ENCODE results near the gene ATF6B.
"Not testable (repeated sequence)": the region's sequence is repeated elsewhere in the genome, so short reads cannot be mapped to it uniquely, and the experiment has no call there.

The ATF6B gene

GRCh38 chr6:32082935-32083334, 45.1 kb downstream of the ATF6B start:
- DNase-seq (ENCODE audit: low read depth, low spot score): no peak

- DNase-seq (ENCODE audit: low read depth, low spot score): no peak
These were observed 45.6 kb downstream of the ATF6B start for GRCh38 chr6:32082478-32082877.

GRCh38 chr6:32081168-32081990, 46.7 kb downstream of the ATF6B start:
- peak; percentile 19 for DNase-seq (ENCODE audit: low read depth, low spot score)

GRCh38 chr6:32079566-32080290, 48.3 kb downstream of the ATF6B start:
- no peak for DNase-seq (ENCODE audit: low read depth, low spot score)

GRCh38 chr6:32076321-32076809, 51.7 kb downstream of the ATF6B start:
- DNase-seq (ENCODE audit: low read depth, low spot score): peak; percentile 16

- peak; percentile 32 for DNase-seq (ENCODE audit: low read depth, low spot score)
These were observed 52.3 kb downstream of the ATF6B start for GRCh38 chr6:32075781-32076180.

GRCh38 chr6:32074996-32075532, 53.0 kb downstream of the ATF6B start:
- DNase-seq (ENCODE audit: low read depth, low spot score): no peak

GRCh38 chr6:32073613-32074012, 54.4 kb downstream of the ATF6B start:
- DNase-seq (ENCODE audit: low read depth, low spot score): no peak

- DNase-seq (ENCODE audit: low read depth, low spot score): peak; percentile 26
These were observed 54.9 kb downstream of the ATF6B start for GRCh38 chr6:32073101-32073500.

- no peak for DNase-seq (ENCODE audit: low read depth, low spot score)
These were observed 57.1 kb downstream of the ATF6B start for GRCh38 chr6:32070814-32071543.

GRCh38 chr6:32069878-32070515, 58.0 kb downstream of the ATF6B start:
- DNase-seq (ENCODE audit: low read depth, low spot score): no peak

GRCh38 chr6:32069460-32069859, 58.6 kb downstream of the ATF6B start:
- no peak for DNase-seq (ENCODE audit: low read depth, low spot score)

- DNase-seq (ENCODE audit: low read depth, low spot score): no peak
These were observed 59.2 kb downstream of the ATF6B start for GRCh38 chr6:32068867-32069266.

GRCh38 chr6:32068315-32068714, 59.7 kb downstream of the ATF6B start:
- not testable (repeated sequence) for DNase-seq (ENCODE audit: low read depth, low spot score)

- DNase-seq (ENCODE audit: low read depth, low spot score): not testable (repeated sequence)
These were observed 60.5 kb downstream of the ATF6B start for GRCh38 chr6:32067521-32067920.
